ENCODE measurements around the gene TNFSF13.

Gene TNFSF13

GRCh38 chr17:7552621-7553051 is 5.9 kb upstream of the TNFSF13 start:
- DNase-seq, result no peak

DNA sequence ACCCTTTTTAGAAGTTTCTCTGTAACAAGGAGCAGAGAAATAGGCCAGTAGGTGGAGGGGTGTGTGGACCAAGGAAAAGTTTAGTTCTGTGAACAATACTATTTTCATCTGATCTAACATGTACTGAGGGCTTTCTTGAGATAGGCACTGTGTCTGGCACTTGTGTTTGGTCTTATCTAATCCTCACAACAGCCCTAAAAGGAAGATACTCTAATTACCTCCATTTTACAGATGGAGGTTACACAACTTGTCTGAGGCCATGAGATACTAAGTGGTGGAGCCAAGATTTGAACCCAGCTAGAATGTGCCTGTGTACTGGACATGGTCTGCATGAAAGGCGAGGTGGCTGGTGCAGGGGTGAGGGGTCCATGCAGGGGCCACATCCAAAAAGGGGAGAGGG is 5.2 kb upstream of the TNFSF13 start:
- no peak for DNase-seq

- DNase-seq, result no peak
Measured at GRCh38 chr17:7555320-7555948, 3.1 kb upstream of the TNFSF13 start.

DNA sequence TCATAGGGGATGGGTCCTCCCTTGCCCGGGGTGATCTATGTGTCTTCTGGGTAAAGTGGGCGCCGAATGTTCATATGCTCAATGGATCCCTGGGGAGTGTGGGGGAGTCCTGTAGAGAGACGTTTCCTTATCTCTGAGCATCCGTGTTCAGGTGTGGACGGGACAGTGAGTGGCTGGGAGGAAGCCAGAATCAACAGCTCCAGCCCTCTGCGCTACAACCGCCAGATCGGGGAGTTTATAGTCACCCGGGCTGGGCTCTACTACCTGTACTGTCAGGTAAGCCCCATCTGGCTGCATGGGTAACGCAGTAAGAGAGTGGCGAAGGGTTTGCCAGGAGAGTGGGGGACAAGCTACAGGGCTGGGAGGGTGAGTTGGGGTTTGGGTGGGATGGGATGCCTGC is 1.9 kb upstream of the TNFSF13 start:
- no peak for DNase-seq

DNA sequence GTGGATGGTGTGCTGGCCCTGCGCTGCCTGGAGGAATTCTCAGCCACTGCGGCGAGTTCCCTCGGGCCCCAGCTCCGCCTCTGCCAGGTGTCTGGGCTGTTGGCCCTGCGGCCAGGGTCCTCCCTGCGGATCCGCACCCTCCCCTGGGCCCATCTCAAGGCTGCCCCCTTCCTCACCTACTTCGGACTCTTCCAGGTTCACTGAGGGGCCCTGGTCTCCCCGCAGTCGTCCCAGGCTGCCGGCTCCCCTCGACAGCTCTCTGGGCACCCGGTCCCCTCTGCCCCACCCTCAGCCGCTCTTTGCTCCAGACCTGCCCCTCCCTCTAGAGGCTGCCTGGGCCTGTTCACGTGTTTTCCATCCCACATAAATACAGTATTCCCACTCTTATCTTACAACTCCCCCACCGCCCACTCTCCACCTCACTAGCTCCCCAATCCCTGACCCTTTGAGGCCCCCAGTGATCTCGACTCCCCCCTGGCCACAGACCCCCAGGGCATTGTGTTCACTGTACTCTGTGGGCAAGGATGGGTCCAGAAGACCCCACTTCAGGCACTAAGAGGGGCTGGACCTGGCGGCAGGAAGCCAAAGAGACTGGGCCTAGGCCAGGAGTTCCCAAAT is 1.3 kb upstream of the TNFSF13 start:
- no peak for DNase-seq

- DNase-seq, result no peak
Measured at GRCh38 chr17:7557775-7558543, 591 bp upstream of the TNFSF13 start.

DNA sequence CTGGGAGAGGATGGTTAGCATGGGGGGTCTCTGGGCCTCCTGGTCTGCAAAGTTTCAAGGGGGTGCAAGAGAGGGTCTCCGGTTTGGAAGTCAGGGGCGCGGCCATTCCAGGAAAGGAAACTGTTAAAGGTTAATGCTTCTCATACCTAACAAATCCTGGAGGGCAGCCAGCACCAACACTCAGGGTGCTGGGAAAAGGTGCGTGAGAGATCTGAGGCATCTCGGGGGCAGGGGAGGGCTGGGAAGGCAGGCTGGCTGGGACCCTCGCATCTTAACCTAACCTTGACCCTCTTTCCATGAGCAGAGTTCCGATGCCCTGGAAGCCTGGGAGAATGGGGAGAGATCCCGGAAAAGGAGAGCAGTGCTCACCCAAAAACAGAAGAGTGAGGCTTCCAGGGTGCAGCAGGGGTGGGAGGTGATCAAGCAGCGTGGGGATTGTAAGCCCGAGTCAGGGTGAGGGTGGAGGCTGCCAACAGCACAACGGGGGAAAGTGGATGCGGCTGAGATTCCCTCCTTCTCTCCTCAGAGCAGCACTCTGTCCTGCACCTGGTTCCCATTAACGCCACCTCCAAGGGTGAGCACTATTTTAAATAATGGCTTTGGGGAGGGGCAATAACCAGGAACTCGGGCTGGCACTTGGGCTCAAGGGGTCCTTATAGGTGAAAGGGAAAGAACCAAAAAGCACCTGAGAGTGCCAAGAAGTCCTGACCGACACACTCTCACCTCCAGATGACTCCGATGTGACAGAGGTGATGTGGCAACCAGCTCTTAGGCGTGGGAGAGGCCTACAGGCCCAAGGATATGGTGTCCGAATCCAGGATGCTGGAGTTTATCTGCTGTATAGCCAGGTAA is 996 bp downstream of the TNFSF13 start:
- DNase-seq, result no peak

DNA sequence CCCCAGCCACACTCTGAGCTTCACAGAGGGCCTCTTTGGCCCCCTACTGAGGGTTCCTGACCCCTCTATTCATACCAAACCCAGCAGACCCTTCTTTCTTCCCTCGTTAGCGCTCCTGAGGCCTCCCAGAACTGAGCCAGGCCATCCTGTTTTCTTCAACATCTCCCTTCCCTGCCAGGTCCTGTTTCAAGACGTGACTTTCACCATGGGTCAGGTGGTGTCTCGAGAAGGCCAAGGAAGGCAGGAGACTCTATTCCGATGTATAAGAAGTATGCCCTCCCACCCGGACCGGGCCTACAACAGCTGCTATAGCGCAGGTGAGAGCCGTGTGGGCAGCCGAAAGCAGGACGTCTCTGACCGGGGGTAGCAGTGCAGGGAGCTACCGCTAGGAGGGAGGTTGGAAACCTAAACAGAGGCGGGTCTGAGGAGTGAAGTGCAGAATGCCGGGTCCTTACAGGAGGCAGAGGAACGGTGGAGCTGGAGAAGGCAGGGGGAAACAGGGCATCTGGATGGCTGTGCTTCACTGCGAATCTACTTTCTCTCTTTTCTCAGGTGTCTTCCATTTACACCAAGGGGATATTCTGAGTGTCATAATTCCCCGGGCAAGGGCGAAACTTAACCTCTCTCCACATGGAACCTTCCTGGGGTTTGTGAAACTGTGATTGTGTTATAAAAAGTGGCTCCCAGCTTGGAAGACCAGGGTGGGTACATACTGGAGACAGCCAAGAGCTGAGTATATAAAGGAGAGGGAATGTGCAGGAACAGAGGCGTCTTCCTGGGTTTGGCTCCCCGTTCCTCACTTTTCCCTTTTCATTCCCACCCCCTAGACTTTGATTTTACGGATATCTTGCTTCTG is 1.9 kb downstream of the TNFSF13 start:
- DNase-seq, result no peak

DNA sequence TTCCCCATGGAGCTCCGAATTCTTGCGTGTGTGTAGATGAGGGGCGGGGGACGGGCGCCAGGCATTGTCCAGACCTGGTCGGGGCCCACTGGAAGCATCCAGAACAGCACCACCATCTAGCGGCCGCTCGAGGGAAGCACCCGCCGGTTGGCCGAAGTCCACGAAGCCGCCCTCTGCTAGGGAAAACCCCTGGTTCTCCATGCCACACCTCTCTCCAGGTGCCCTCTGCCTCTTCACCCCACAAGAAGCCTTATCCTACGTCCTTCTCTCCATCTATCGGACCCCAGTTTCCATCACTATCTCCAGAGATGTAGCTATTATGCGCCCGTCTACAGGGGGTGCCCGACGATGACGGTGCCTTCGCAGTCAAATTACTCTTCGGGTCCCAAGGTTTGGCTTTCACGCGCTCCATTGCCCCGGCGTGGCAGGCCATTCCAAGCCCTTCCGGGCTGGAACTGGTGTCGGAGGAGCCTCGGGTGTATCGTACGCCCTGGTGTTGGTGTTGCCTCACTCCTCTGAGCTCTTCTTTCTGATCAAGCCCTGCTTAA is 2.6 kb downstream of the TNFSF13 start:
- DNase-seq, result no peak

GRCh38 chr17:7561589-7562207 is 3.1 kb downstream of the TNFSF13 start, which contains the start of gene SENP3:
Gene SENP3, plus strand, starts transcription at chr17:7561919. Its CDS starts 1,158 bp downstream, at chr17:7563077.
- peak; percentile 41 for DNase-seq

DNA sequence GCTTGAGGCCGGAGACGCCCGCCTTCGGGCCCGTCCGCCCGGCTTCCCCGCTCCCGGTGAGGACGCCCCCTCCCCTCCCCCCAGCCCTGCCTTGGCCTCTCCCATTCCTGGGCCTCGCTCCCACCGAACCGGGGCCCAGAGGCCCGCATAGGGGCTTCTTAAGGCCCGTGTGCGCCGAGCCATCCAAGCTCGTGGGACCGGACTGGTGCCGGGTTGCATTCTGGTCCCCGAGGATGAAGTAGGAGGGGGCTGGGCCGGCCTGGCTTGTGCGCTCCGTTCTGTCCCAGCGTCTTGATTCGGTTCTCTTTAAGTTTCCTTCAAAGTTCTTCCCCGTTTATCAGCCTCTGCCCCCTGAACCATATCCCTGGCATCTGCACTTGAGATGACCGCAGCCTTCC is 3.7 kb downstream of the TNFSF13 start:
- no peak for DNase-seq

- no peak for DNase-seq
Measured at GRCh38 chr17:7563115-7563869, 4.7 kb downstream of the TNFSF13 start.

DNA sequence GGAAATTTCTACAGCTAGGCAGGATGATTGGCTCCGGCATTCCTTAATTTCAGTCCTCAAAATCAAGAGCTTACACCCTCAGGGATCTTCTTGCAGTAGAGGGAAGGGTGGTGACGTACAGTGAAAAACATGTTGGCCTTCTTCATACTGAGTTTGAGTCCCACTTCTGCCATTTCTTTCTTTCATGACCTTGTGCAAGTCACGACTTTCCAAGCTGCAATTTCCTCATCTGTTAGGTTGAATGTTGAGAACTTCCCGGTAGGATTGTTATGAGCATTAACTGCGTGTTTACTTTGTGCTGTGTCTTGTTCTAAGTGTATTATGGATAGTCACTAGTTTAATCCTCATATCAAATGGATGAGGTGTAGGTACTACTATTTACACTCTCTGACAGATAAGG is 11.0 kb downstream of the TNFSF13 start:
- DNase-seq, result no peak

DNA sequence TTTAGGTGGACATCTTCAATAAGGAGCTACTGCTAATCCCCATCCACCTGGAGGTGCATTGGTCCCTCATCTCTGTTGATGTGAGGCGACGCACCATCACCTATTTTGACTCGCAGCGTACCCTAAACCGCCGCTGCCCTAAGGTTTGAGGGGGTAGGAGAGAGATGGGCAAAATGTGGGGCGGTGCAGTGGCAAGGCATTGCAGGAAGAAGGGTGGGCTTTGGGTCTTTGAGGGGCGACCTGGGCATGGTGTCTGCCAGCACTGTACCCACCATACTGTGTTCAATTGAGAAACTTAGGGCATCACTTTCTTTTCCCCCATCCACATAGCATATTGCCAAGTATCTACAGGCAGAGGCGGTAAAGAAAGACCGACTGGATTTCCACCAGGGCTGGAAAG is 11.8 kb downstream of the TNFSF13 start:
- no peak for DNase-seq

- DNase-seq, result no peak
Measured at GRCh38 chr17:7572338-7572587, 13.7 kb downstream of the TNFSF13 start.

- DNase-seq, result peak; percentile 80
Measured at GRCh38 chr17:7572588-7573323, 14.2 kb downstream of the TNFSF13 start.

- DNase-seq, result peak; percentile 56
Measured at GRCh38 chr17:7573324-7574080, 15.0 kb downstream of the TNFSF13 start.

DNA sequence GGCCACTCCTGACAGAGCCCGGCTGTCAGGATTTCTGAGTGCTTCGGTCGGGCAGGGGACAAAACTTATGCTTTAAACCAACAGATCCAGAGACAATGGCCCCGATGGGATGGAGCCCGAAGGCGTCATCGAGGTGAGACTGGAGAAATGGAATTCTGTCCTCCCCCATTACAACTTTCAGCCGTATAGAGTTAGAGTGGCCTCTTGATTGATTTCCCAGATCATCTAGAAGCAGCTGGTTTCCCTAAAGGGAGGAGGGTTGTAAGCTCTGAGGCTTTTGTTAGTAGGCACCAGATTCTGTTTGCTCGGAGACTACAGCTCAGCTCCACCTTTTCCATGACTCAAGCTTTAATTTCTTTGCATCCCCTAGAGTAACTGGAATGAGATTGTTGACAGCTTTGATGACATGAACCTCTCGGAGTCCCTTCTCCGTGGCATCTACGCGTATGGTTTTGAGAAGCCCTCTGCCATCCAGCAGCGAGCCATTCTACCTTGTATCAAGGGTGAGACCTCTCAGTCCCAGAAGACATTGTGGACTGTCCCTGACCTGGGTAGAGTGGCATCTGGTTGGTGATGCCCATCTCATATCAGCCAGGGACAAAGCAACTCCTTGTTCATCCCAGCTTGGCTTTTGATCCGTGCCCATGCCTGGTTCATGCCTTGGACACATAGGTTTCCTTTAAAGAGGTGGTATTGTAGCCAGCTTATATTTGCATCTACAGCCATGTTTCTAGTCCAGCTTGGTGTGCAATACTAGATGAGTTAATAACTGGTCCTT is 15.8 kb downstream of the TNFSF13 start:
- DNase-seq, result no peak

DNA sequence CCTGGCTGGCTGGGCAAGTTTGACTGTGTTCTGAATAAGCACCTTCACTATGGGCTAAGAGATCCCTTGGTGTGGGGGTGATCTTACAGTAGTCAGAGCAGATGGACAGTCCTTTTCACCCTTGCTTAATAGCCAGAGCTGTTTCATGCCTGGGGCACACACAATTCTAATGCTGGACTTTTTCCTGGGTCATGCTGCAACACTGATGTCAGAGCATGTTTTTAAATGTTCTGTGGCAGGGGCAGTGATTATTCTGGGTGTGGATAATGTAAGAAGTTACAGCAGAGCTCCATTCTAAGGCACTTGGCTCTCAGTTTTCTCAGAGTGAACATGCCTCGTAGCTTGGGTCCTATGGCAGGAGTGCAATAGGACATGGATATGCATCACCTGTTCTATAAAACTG is 16.9 kb downstream of the TNFSF13 start:
- DNase-seq, result no peak

All from KG1 (cell line).